Choroid plexus epithelial cell (primary cell): Measurements from ENCODE around the gene C10orf53.

Source experiments
- DNase-seq: peaks from one replicate; pipeline ENCODE4 v3.0.0-alpha.2; 2010; ENCODE audit warnings: low read depth
- H3K4me3 ChIP-seq: 2 replicates; pipeline ENCODE4 v1.5.1; 2011; ENCODE audit warnings: low read depth, mild to moderate bottlenecking, control low read depth, low read length, moderate library complexity
- TF ChIP-seq, protein P1 (sequence below): conservative IDR thresholded peaks from 2 replicates; pipeline ENCODE4 v1.5.1; 2011; ENCODE audit warnings: low read depth, mild to moderate bottlenecking, control low read depth, inconsistent platforms, low read length, moderate library complexity

The C10orf53 gene

DNA sequence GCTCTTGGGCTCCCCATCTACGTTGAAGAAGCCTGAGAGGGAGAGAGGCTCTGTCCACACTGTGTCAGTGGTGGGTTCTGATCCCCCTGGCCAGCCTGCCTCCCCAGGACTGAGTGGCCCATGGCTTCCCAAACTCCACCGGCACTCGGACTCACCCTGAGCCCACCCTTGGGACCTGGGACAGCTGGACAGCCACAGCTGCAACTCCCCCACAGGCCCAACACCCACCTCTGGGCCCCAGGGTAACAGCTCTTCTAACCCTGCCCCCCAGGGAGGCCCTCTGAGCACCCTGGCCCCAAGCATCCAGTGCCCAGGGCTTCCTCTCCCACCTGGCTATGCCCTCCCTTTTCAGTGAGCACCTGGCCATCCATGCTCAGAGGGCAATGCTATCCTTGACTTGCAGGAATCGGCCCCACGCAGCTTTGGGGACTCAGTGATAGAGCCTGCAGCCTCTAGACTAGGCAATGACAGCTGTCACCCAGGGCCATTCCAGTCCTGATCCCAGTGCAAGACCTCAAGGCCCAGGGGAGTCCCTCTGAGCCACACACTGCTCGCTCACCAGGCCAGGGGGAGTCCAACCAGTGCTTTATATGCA is 64.7 kb downstream of the C10orf53 start:
- TF ChIP-seq, protein P1, sequence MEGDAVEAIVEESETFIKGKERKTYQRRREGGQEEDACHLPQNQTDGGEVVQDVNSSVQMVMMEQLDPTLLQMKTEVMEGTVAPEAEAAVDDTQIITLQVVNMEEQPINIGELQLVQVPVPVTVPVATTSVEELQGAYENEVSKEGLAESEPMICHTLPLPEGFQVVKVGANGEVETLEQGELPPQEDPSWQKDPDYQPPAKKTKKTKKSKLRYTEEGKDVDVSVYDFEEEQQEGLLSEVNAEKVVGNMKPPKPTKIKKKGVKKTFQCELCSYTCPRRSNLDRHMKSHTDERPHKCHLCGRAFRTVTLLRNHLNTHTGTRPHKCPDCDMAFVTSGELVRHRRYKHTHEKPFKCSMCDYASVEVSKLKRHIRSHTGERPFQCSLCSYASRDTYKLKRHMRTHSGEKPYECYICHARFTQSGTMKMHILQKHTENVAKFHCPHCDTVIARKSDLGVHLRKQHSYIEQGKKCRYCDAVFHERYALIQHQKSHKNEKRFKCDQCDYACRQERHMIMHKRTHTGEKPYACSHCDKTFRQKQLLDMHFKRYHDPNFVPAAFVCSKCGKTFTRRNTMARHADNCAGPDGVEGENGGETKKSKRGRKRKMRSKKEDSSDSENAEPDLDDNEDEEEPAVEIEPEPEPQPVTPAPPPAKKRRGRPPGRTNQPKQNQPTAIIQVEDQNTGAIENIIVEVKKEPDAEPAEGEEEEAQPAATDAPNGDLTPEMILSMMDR: no peak
- H3K4me3 ChIP-seq: no peak overlapping the region
- DNase-seq: no peak

DNA sequence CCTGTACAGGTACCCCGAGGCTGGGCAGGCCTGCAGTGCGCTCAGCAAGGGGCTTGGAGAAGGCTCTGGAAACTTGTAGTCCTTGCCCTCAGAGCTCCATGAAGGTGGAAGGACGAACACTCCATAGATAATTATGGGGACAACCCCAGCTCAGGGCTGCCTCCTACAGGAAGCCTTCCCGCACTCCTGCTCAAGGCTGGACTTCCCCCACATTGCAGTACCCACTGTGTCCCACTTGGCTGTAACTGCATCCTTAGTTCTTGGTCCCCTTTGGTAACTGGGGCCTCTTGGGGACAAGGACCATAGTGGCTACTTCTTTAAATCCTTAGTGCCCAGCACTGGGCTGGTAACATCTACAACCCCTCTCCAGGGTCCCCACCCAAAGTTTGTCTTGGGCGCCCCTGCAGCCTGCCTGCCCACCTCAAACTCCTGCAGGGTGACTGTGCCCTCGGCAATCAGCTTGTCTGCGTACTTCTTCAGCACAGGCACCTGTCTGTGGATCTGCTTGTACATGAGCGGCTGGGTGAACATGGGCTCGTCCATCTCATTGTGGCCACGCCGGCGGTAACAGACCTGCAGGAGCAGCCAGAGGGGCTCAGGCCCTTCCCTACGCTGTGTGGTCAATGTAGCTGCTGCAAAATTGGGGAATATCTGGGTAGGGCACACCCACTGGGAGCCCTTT is 65.6 kb downstream of the C10orf53 start:
- DNase-seq: no peak
- H3K4me3 ChIP-seq: no peak overlapping the region
- TF ChIP-seq, protein P1: no peak

DNA sequence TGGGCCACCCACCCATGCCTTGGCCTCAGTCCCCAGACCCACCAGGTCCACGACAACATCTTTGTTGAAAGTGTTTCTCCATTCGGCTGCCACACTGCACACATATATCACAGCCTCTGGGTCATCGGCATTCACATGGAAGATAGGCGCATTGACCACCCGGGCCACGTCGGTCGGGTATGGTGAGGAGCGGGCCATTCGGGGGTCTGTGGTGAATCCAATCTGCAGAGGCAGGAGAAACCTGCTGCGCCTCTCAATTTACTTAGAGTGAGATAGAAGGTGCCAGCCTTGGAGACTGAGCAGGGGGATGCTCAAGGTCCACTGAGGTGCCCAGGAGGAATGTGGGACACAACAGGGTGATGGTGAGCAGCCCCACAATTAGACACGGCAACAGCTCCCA is 66.3 kb downstream of the C10orf53 start:
- no peak overlapping the region for H3K4me3 ChIP-seq
- no peak for DNase-seq
- TF ChIP-seq, protein P1: no peak

DNA sequence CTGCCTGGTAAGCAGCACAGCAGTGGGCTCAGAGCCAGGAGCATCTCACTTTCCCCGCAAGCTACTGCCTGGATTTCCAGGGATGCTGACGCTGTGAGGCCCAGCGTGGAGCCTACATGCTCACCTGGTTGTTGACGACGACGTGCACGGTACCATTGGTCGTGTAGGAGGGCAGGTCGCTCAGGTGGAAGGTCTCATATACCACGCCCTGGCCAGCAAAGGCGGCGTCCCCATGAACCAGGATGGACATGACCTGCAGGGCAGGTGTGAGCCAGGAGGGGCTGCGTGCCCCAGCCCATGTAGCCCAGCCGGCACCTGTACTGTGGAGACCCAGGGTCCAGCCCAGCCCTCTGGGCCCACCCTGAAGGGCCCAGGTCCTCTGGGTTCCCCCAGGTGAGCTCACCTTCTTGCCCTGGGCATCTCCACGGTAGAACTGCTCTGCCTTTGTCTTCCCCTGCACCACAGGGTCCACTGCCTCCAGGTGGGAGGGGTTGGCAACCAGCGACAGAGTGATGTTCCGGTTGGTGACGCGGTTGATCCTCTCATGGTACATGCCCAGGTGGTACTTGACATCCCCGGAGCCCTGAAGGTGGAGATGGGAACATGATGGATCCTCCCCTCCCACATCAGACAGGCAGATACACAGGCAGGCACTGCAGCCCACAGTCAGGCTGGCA is 67.3 kb downstream of the C10orf53 start:
- no peak overlapping the region for H3K4me3 ChIP-seq
- TF ChIP-seq, protein P1: no peak
- no peak for DNase-seq
